K562 (cell line): ENCODE measurements around the gene SYNGR4. TPM values are rescaled to one million over a fixed set of nuclear protein-coding genes. Genes with fewer than 3 reads are reported as not detected.

Source experiments
- CBX2 ChIP-seq: fragments of 200-600 bp; sonication (generic); IDR thresholded peaks from one replicate; pipeline ENCODE4 v1.6.1; 2012; ENCODE audit warnings: mild to moderate bottlenecking, low read length, inconsistent platforms; ENCODE audit not compliant: insufficient read depth, poor library complexity, severe bottlenecking
- CREB5 ChIP-seq: fragments of 250-450 bp; sonication (Bioruptor Pico); IDR thresholded peaks from 2 replicates; pipeline ENCODE4 v1.5.0; 2020; ENCODE audit warnings: mild to moderate bottlenecking
- E2F4 ChIP-seq: sonication (generic); formaldehyde crosslinking; IDR thresholded peaks from 2 replicates; pipeline ENCODE4 v1.8.0; 2022; ENCODE audit warnings: mild to moderate bottlenecking, low read depth, missing genetic modification reagents
- GATA2 ChIP-seq: sonication (generic); formaldehyde crosslinking; IDR thresholded peaks from 2 replicates; pipeline ENCODE4 v1.4.0; 2020; ENCODE audit warnings: mild to moderate bottlenecking, missing genetic modification reagents
- HMG20A ChIP-seq: fragments of 450-650 bp; formaldehyde crosslinking; conservative IDR thresholded peaks from 2 replicates; pipeline ENCODE4 v1.4.0; 2020; ENCODE audit warnings: mild to moderate bottlenecking, mixed read lengths
- HNRNPK ChIP-seq: fragments of 200-400 bp; formaldehyde crosslinking; IDR thresholded peaks from one replicate; pipeline ENCODE4 v1.6.1; 2018; ENCODE audit warnings: mild to moderate bottlenecking, low read depth, low read length; ENCODE audit not compliant: poor library complexity, severe bottlenecking
- MITF ChIP-seq: IDR thresholded peaks from 2 replicates; pipeline ENCODE4 v1.6.1; 2014; ENCODE audit warnings: antibody characterized with exemption
- NCOR1 ChIP-seq: fragments of 450-650 bp; IDR thresholded peaks from 2 replicates; pipeline ENCODE4 v1.6.1; 2016; ENCODE audit warnings: mild to moderate bottlenecking, moderate library complexity
- NKRF ChIP-seq: fragments of 450-650 bp; IDR thresholded peaks from 2 replicates; pipeline ENCODE4 v1.6.1; 2016; ENCODE audit warnings: borderline replicate concordance
- PCBP1 ChIP-seq: fragments of 200-400 bp; formaldehyde crosslinking; IDR thresholded peaks from 2 replicates; pipeline ENCODE4 v1.6.1; 2018; ENCODE audit warnings: mild to moderate bottlenecking, low read depth, low read length; ENCODE audit not compliant: poor library complexity, severe bottlenecking
- PHF20 ChIP-seq: fragments of 450-650 bp; IDR thresholded peaks from 2 replicates; pipeline ENCODE4 v1.6.1; 2018; ENCODE audit not compliant: partially characterized antibody
- POLR2B ChIP-seq: fragments of 450-650 bp; IDR thresholded peaks from 2 replicates; pipeline ENCODE4 v1.6.1; 2018; ENCODE audit warnings: low read depth; ENCODE audit not compliant: partially characterized antibody
- PYGO2 ChIP-seq: fragments of 450-650 bp; IDR thresholded peaks from 2 replicates; pipeline ENCODE4 v1.6.1; 2016; ENCODE audit warnings: mild to moderate bottlenecking, missing genetic modification characterization, moderate library complexity, missing compliant biosample characterization
- SLC30A9 ChIP-seq: fragments of 250-450 bp; sonication (Bioruptor Pico); IDR thresholded peaks from 2 replicates; pipeline ENCODE4 v1.8.0; 2022; ENCODE audit warnings: mild to moderate bottlenecking, moderate library complexity
- SMARCA5 ChIP-seq: fragments of 450-650 bp; IDR thresholded peaks from 2 replicates; pipeline ENCODE4 v1.6.1; 2016
- TOE1 ChIP-seq, 2 experiments: fragments of 450-650 bp in 1 of 2; sonication (generic) in 1 of 2; formaldehyde crosslinking in 1 of 2; IDR thresholded peaks; 2 replicates each; pipeline versions ENCODE4 v1.7.1 to v1.8.0; 2016 to 2022; ENCODE audit warnings: borderline replicate concordance in 2 of 2, mild to moderate bottlenecking in 2 of 2, antibody characterized with exemption in 1 of 2, inconsistent platforms in 1 of 2, low read depth in 1 of 2, missing genetic modification reagents in 1 of 2, moderate library complexity in 1 of 2
- ZBTB26 ChIP-seq: fragments of 450-650 bp; formaldehyde crosslinking; IDR thresholded peaks from 2 replicates; pipeline ENCODE4 v1.4.0; 2022; ENCODE audit warnings: missing genetic modification characterization
- ZBTB43 ChIP-seq: sonication (generic); formaldehyde crosslinking; IDR thresholded peaks from 2 replicates; pipeline ENCODE4 v1.8.0; 2023; ENCODE audit warnings: mild to moderate bottlenecking, missing genetic modification reagents
- ZNF253 ChIP-seq: fragments of 250-450 bp; sonication (Bioruptor Pico); conservative IDR thresholded peaks from 2 replicates; pipeline ENCODE4 v1.6.1; 2021; ENCODE audit warnings: mild to moderate bottlenecking
- ZNF3 ChIP-seq: fragments of 250-450 bp; sonication (Bioruptor Pico); IDR thresholded peaks from 2 replicates; pipeline ENCODE4 v1.5.0; 2021; ENCODE audit warnings: mild to moderate bottlenecking, moderate library complexity
- polyA plus RNA-seq, 8 experiments: library from polyadenylated mRNA; depleted of rRNA in 4 of 8; stranded (reverse) in 5 of 8; unstranded in 3 of 8; fragments of >200 nt; fragmentation: Nextera tagmentation in 2 of 8; fragmentation: Illumina TruSeq in 1 of 8; extraction: Ambion mirVana in 2 of 8; extraction: Trizol in 1 of 8; gene quantifications; 2 replicates each; pipeline versions ENCODE4 v1.2.1 to v1.2.3, GENCODE V29; 2011 to 2014; ENCODE audit warnings: inconsistent platforms in 1 of 8, missing spikeins in 1 of 8
- total RNA-seq, 7 experiments: library from RNA; depleted of rRNA in 6 of 7; stranded (reverse); fragments of >200 nt in 6 of 7; fragmentation: Illumina TruSeq in 2 of 7; extraction: Trizol in 2 of 7; gene quantifications; 2 replicates each; pipeline versions ENCODE4 v1.2.1 to v1.2.3, GENCODE V29; 2011 to 2021; ENCODE audit warnings: low replicate concordance in 1 of 7

SYNGR4 gene
- total and polyA plus RNA-seq, 9 of the 15 experiments (the other 6 are each of a cell fraction or from before 2014, with no cell fraction given): 0.07 to 0.14 TPM; not detected in 7

- TF ChIP-seq PYGO2 (tag) (no peak), CREB5 (CRISPR knock-in tag) (no peak), POLR2B (no peak), TOE1 (IDR thresholded peaks at IDR 0.05; ENCODE audit: borderline replicate concordance) (peak; percentile 44; the same call in 1 of the 2 replicates), TOE1 (CRISPR knock-in tag; IDR thresholded peaks at IDR 0.05; ENCODE audit: borderline replicate concordance, low read depth) (no peak), NKRF (0 out of 2 replicates have a peak, but pooled peaks have one; percentile 39), NCOR1 (no peak), PHF20 (peak; percentile 43), CBX2 (no peak), HNRNPK (no peak), ZBTB43 (CRISPR knock-in tag) (no peak), E2F4 (CRISPR knock-in tag) (no peak), ZNF3 (CRISPR knock-in tag) (0 out of 2 replicates have a peak, but pooled peaks have one; percentile 65), ZNF253 (CRISPR knock-in tag) (no peak), SMARCA5 (peak; percentile 100), HMG20A (CRISPR knock-in tag) (no peak), GATA2 (no peak), SLC30A9 (CRISPR knock-in tag) (no peak), MITF (no peak), ZBTB26 (CRISPR knock-in tag) (no peak), PCBP1 (peak; percentile 73)
Measured at GRCh38 chr19:48351341-48351752, 12.8 kb upstream of the SYNGR4 start (continued).
